ENCODE results near the gene ZBTB7C.

DNA sequence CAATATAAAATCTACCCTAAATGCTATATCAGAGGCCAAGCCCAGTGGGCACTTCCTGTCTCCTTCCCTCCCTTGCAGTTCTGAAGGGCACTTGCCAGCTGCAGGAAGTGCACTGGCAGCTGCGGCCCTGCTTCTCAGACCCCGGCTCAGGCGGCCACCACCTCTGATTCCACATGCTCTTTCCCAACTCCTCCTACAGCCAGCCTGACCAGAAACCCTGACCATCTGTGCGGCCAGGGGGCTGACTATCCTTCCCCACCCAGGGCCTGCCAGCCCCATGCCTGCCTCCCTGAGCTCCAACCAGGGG, 88.6 kb downstream of the ZBTB7C start:
- no peak for TF ChIP-seq POLR2A (IDR thresholded peaks at IDR 0.05)
- TF ChIP-seq, protein P1, sequence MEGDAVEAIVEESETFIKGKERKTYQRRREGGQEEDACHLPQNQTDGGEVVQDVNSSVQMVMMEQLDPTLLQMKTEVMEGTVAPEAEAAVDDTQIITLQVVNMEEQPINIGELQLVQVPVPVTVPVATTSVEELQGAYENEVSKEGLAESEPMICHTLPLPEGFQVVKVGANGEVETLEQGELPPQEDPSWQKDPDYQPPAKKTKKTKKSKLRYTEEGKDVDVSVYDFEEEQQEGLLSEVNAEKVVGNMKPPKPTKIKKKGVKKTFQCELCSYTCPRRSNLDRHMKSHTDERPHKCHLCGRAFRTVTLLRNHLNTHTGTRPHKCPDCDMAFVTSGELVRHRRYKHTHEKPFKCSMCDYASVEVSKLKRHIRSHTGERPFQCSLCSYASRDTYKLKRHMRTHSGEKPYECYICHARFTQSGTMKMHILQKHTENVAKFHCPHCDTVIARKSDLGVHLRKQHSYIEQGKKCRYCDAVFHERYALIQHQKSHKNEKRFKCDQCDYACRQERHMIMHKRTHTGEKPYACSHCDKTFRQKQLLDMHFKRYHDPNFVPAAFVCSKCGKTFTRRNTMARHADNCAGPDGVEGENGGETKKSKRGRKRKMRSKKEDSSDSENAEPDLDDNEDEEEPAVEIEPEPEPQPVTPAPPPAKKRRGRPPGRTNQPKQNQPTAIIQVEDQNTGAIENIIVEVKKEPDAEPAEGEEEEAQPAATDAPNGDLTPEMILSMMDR (IDR thresholded peaks at IDR 0.05) = no peak

Data from esophagus squamous epithelium (tissue), 4 donors.